HFFc6 (cell line): ENCODE measurements around the gene PSG5. TPM values are rescaled to one million over a fixed set of nuclear protein-coding genes. Genes with fewer than 3 reads are reported as not detected.
"Not testable (repeated sequence)": the region's sequence is repeated elsewhere in the genome, so short reads cannot be mapped to it uniquely, and the experiment has no call there.

Experiments
- DNase-seq: peaks from one replicate; pipeline ENCODE4 v3.0.0-alpha.2; 2018
- H3K27ac Mint-ChIP-seq: 2 replicates; pipeline ENCODE4 v1.8.0; 2020; ENCODE audit warnings: mild to moderate bottlenecking, mixed read lengths
- H3K27me3 Mint-ChIP-seq: 2 replicates; pipeline ENCODE4 v1.8.0; 2021; ENCODE audit warnings: mild to moderate bottlenecking, moderate library complexity, mixed read lengths; ENCODE audit not compliant: insufficient read depth
- H3K36me3 Mint-ChIP-seq: 2 replicates; pipeline ENCODE4 v1.8.0; 2021; ENCODE audit warnings: low read depth, mixed read lengths
- H3K4me1 Mint-ChIP-seq: 2 replicates; pipeline ENCODE4 v1.8.0; 2020; ENCODE audit warnings: low read depth, mixed read lengths
- H3K4me3 Mint-ChIP-seq: 2 replicates; pipeline ENCODE4 v1.8.0; 2020; ENCODE audit warnings: mild to moderate bottlenecking, moderate library complexity, mixed read lengths
- H3K9me3 Mint-ChIP-seq: 2 replicates; pipeline ENCODE4 v1.8.0; 2020; ENCODE audit warnings: mild to moderate bottlenecking, mixed read lengths
- CTCF ChIP-seq: fragments of 200-600 bp; sonication (generic); IDR thresholded peaks from 2 replicates; pipeline ENCODE4 v1.5.0; 2021; ENCODE audit warnings: antibody characterized with exemption, mild to moderate bottlenecking
- long read RNA-seq: library from polyadenylated mRNA; unstranded; transcript quantifications from one replicate; pipeline ENCODE4 v2.0.0, GENCODE V29; 2019
- total RNA-seq, 6 experiments: library from RNA; stranded (reverse); fragmentation: NEBNext Ultra II Directional; extraction: Animal tissue kit (Norgen Biotek cat#: 25700); gene quantifications; 2 replicates in 1 of 6; 3 replicates in 5 of 6; pipeline ENCODE4 v1.2.3, GENCODE V29; 2021

PSG5 gene
- 10 to 100 TPM; 23.3 to 58.7 (median 55.4) TPM for total RNA-seq
- long read RNA-seq, transcript PSG5-201 (6 exons, 1,626 nt): major isoform, 12 of 52 reads
- long read RNA-seq, partial matches to known transcripts: 18 of 52 reads
- long read RNA-seq, other reads (novel, unspliced or antisense): 11 of 52 reads

DNA sequence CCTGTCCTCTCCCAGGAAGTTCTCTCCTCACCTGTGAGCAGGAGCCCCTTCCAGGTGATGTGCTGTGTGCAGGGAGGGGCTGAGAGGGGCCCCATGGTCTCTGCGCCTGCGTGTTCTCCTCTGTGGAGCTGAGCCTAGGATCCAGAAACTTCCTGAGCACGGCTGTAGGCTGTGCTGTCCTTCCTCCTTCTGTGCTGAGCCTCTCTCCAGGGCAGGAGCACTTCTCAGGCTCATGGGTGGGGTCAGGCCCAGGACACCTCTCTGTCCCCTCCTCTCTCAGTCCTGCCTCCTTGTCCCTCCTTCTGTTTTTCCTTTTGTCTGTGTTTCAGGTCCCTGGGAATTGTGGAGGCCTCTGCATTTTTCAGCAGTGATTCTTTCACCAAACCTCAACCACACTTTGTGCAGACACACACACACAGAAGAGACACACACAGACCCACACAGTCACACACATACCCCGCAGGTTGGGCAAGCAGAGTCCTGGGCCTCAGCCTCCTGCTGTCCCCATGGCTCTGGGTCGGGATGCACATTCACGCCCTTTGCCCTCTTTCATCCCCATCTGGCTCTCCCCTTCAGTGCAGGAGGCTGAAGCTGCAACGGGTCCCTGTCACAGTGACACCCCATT, at the start of gene PSG5:
Gene PSG5, minus strand, starts transcription at position 226 of the 625 bp plus-strand sequence. Its CDS starts 131 bp downstream, at position 95.
- peaks cover 95% of the 10 kb centered on the region for H3K4me1 Mint-ChIP-seq
- peaks cover 19% of the 10 kb centered on the region for H3K9me3 Mint-ChIP-seq
- peak within 1 kb of the TSS; percentile 85 for H3K27ac Mint-ChIP-seq
- not testable (repeated sequence) for H3K27me3 Mint-ChIP-seq, DNase-seq
- peak within 1 kb of the TSS; percentile 67 for H3K4me3 Mint-ChIP-seq
- H3K36me3 Mint-ChIP-seq: peaks cover 42% of the 10 kb centered on the region

DNA sequence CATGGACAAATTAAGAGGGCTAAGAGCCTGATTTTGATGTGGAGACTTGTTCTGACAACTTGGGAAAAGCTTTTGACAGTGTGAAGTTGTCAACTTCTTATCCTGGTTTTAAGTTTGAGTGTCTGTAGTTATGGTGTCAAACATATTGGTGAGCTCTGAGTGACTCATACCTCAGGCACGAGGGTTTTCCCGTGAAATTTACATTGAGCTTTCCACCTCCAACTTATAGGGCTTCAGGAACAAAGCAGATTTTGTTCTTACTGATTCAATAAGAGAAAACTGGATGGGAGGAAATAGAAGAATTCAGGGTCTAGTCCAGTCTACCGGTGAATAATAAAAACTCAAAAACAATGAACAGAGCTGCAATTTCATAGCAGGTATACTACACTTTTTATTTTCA, 49.4 kb upstream of the PSG5 start:
- not testable (repeated sequence) for H3K4me1 Mint-ChIP-seq, H3K4me3 Mint-ChIP-seq, H3K9me3 Mint-ChIP-seq, DNase-seq, H3K27me3 Mint-ChIP-seq, H3K27ac Mint-ChIP-seq, H3K36me3 Mint-ChIP-seq

- no peak for DNase-seq
- H3K36me3 Mint-ChIP-seq: no peaks in the 10 kb centered on the region
- no peaks in the 10 kb centered on the region for H3K9me3 Mint-ChIP-seq
These were observed 43.0 kb upstream of the PSG5 start for GRCh38 chr19:43229315-43229714.

DNA sequence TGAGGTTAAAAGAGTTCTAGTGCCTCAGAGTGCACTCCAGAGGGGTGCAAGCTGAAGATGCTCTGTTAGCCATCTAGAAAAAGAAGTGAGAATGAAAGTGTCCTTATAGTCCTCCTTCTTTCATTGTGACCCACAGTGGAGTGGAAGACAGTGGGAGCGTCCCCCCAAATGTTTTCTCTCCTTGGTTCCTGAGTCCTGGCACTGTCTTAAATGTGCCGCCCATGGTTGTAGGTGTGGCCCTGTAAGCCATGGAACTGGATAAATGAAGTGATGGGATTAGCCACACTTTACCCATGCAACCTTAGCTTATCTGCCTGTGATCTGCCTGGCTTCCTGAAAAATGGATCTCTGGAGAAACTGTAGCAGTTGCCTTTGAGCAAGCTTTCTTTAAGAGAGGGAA, 42.4 kb upstream of the PSG5 start:
- DNase-seq, H3K9me3 Mint-ChIP-seq, H3K27ac Mint-ChIP-seq, H3K27me3 Mint-ChIP-seq, H3K4me3 Mint-ChIP-seq, H3K4me1 Mint-ChIP-seq, H3K36me3 Mint-ChIP-seq: not testable (repeated sequence)

More at GRCh38 chr19:43229315-43229714, 43.0 kb upstream of the PSG5 start:
- Mint-ChIP-seq H3K27me3 (no peaks in the 10 kb centered on the region), H3K4me3 (no peak overlapping the region), H3K27ac (no peak overlapping the region), H3K4me1 (no peaks in the 10 kb centered on the region)
- no peak for TF ChIP-seq CTCF

GRCh38 chr19:43226986-43227385, 40.6 kb upstream of the PSG5 start:
- H3K9me3 Mint-ChIP-seq, H3K4me3 Mint-ChIP-seq, H3K27ac Mint-ChIP-seq, H3K36me3 Mint-ChIP-seq, H3K4me1 Mint-ChIP-seq, DNase-seq, H3K27me3 Mint-ChIP-seq: not testable (repeated sequence)

DNA sequence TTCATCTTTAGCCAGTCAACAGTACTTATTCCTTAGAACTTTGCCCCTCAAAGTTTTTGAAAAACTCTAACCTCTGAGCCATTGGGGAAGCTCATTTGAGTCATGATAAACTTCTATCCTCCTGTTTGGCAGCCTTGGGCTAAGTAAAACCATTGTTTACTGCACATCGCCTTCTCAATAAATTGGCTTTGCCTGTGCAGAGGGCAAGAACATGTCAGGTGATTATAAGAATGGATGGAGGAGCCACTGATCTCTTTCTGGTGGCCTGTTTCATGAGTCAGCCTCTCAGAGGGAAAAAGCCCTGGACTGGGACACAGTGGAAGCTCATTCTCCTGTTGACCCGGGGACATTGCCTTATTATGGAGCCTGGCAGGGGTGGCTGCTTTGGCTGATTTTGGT, 38.5 kb upstream of the PSG5 start:
- no peaks in the 10 kb centered on the region for H3K36me3 Mint-ChIP-seq

DNA sequence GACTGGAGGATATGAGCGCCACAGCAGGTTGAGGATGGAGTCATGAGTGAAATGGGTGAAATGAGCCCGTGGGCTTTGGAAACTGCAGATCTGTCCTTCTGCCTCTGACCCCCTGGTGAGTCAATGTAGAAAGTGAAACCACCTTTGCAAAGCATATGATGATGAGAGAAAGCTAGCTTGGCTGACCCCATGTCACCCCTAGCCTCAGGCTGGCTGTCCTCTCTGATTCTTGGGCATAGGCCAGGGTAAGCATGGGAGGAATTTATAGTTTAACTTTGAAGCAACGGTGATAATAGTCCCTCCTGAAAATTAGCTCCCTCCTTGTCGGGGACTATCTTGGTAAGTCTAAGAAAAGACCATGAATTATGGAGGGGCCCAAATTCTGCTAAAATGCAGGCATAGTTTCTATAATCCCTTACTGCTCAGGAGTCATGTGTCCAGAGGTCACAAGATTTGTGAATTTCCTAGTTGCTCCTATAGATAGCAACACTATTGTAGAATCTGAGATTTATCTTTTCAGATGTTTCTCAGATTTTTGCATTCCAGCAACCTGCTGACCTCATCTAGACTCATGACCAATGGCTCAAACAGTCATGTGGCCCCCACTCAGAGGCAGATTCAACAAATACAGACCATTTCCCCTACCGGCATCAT, 38.0 kb upstream of the PSG5 start:
- H3K4me3 Mint-ChIP-seq, DNase-seq, H3K27ac Mint-ChIP-seq, H3K9me3 Mint-ChIP-seq, H3K27me3 Mint-ChIP-seq, H3K4me1 Mint-ChIP-seq, H3K36me3 Mint-ChIP-seq: not testable (repeated sequence)

More for the DNA sequence above, 38.5 kb upstream of the PSG5 start:
- TF ChIP-seq CTCF: no peak
- no peaks in the 10 kb centered on the region for H3K4me1 Mint-ChIP-seq
- no peaks in the 10 kb centered on the region for H3K9me3 Mint-ChIP-seq
- no peaks in the 10 kb centered on the region for H3K27me3 Mint-ChIP-seq
- DNase-seq: no peak
- no peak overlapping the region for H3K4me3 Mint-ChIP-seq
- no peak overlapping the region for H3K27ac Mint-ChIP-seq

GRCh38 chr19:43221891-43222290, 35.6 kb upstream of the PSG5 start:
- not testable (repeated sequence) for H3K36me3 Mint-ChIP-seq, DNase-seq, H3K27ac Mint-ChIP-seq, H3K27me3 Mint-ChIP-seq, H3K4me1 Mint-ChIP-seq, H3K4me3 Mint-ChIP-seq, H3K9me3 Mint-ChIP-seq

DNA sequence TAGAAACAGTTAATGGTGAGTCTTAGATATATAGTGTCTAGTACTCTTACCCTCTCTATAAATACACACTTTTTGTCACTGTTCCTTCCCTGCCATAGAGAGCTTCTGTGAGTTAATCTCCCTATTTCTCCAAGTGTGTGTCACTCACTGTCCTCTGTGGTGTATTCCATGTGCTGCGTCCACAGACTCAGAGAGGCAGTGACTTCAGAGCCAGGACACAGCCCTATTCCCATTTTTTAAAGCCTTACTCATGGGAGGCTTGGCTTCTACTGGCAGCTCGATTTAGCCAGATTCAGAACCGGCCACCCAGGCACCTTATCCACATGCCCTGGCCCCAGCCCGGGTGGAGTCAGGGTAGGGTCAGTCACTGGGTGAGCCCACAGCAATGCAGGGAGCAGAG, 32.8 kb upstream of the PSG5 start:
- DNase-seq, H3K4me3 Mint-ChIP-seq, H3K27me3 Mint-ChIP-seq, H3K27ac Mint-ChIP-seq, H3K9me3 Mint-ChIP-seq, H3K4me1 Mint-ChIP-seq, H3K36me3 Mint-ChIP-seq: not testable (repeated sequence)

DNA sequence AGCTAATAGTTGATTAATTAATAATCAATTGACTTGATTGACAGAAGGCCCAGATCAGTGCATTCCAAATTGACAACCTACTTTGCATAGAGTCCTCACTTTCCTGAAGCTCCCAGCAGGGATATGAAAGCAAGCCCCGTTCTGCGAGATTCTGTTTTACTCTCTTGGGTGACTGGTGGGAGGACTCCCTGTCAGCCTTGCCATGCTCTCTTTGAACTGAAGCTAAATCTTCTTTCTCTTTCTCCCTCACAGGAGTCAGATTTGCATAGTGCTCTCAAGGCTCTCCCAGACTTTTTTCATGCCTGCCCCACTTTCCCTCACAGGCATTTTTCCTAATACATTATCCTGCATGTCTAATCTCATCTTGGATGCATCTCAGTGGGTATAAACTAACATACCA, 29.5 kb upstream of the PSG5 start:
- not testable (repeated sequence) for H3K27ac Mint-ChIP-seq, H3K36me3 Mint-ChIP-seq, H3K4me3 Mint-ChIP-seq, H3K4me1 Mint-ChIP-seq, H3K27me3 Mint-ChIP-seq, DNase-seq, H3K9me3 Mint-ChIP-seq
